Measurements from ENCODE around the gene LRMDA.

GRCh38 chr10:75712242-75712880 is 280.9 kb downstream of the LRMDA start:
- TF ChIP-seq POLR2AphosphoS5 (IDR thresholded peaks at IDR 0.05), result no peak
- TF ChIP-seq CTCF (IDR thresholded peaks at IDR 0.05), result no peak
